Hematopoietic multipotent progenitor cell treated with erythropoietin and hydrocortisone succinate and interleukin-3 and kit ligand, for 6 days (in vitro differentiated cells): ENCODE data around the gene BRIP1.
"Not testable (repeated sequence)": the region's sequence is repeated elsewhere in the genome, so short reads cannot be mapped to it uniquely, and the experiment has no call there.

Source experiments
- DNase-seq: peaks from one replicate; pipeline ENCODE4 v3.0.0-alpha.2; 2015

BRIP1 gene

GRCh38 chr17:61862975-61863800 lies at the start of gene BRIP1:
Gene BRIP1, minus strand, starts transcription at chr17:61863528. Its CDS starts 1,989 bp downstream, at chr17:61861539.
- peak; percentile 99 for DNase-seq

GRCh38 chr17:61908292-61909037 lies 45.1 kb upstream of the BRIP1 start:
- DNase-seq: no peak

GRCh38 chr17:61907361-61907760 lies 44.0 kb upstream of the BRIP1 start:
- DNase-seq: no peak

GRCh38 chr17:61904094-61904710 lies 40.9 kb upstream of the BRIP1 start:
- no peak for DNase-seq

- no peak for DNase-seq
Observed at GRCh38 chr17:61903251-61903650, 39.9 kb upstream of the BRIP1 start.

GRCh38 chr17:61897548-61898180 lies 34.3 kb upstream of the BRIP1 start:
- DNase-seq: no peak

GRCh38 chr17:61895391-61895790 lies 32.1 kb upstream of the BRIP1 start:
- no peak for DNase-seq

GRCh38 chr17:61894310-61894709 lies 31.0 kb upstream of the BRIP1 start:
- DNase-seq: not testable (repeated sequence)

GRCh38 chr17:61887733-61888132 lies 24.4 kb upstream of the BRIP1 start:
- not testable (repeated sequence) for DNase-seq

GRCh38 chr17:61885865-61886264 lies 22.5 kb upstream of the BRIP1 start:
- DNase-seq: not testable (repeated sequence)

GRCh38 chr17:61884864-61885263 lies 21.5 kb upstream of the BRIP1 start:
- DNase-seq: no peak

- DNase-seq: no peak
Observed at GRCh38 chr17:61880589-61881102, 17.3 kb upstream of the BRIP1 start.

GRCh38 chr17:61878984-61879612 lies 15.8 kb upstream of the BRIP1 start:
- no peak for DNase-seq

- DNase-seq: no peak
Observed at GRCh38 chr17:61878520-61878919, 15.2 kb upstream of the BRIP1 start.

GRCh38 chr17:61877837-61878236 lies 14.5 kb upstream of the BRIP1 start:
- DNase-seq: no peak

GRCh38 chr17:61875804-61876203 lies 12.5 kb upstream of the BRIP1 start:
- DNase-seq: no peak

- DNase-seq: no peak
Observed at GRCh38 chr17:61875285-61875684, 12.0 kb upstream of the BRIP1 start.

GRCh38 chr17:61874075-61874474 lies 10.7 kb upstream of the BRIP1 start:
- no peak for DNase-seq

GRCh38 chr17:61872099-61872498 lies 8.8 kb upstream of the BRIP1 start:
- DNase-seq: no peak

GRCh38 chr17:61869138-61869537 lies 5.8 kb upstream of the BRIP1 start:
- no peak for DNase-seq

GRCh38 chr17:61868074-61868473 lies 4.7 kb upstream of the BRIP1 start:
- DNase-seq: no peak

GRCh38 chr17:61867033-61867432 lies 3.7 kb upstream of the BRIP1 start:
- DNase-seq: no peak

GRCh38 chr17:61863801-61864126 lies 436 bp upstream of the BRIP1 start:
- no peak for DNase-seq
